Measurements from ENCODE around the gene TEX101.

- peak; percentile 38 to 69 (median 41) for TF ChIP-seq CTCF (IDR thresholded peaks at IDR 0.05)
- no peak for TF ChIP-seq POLR2A (IDR thresholded peaks at IDR 0.05)
- TF ChIP-seq EP300 (IDR thresholded peaks at IDR 0.05; ENCODE audit: low read depth): no peak
Observed at GRCh38 chr19:43425567-43426392, 11.1 kb downstream of the TEX101 start.
